HepG2 (cell line): ENCODE results near the gene SYNGR4. TPM values are rescaled to one million over a fixed set of nuclear protein-coding genes. Genes with fewer than 3 reads are reported as not detected.

Experiments used
- ARID2 ChIP-seq: sonication (generic); formaldehyde crosslinking; IDR thresholded peaks from 2 replicates; pipeline ENCODE4 v1.8.1; 2022; ENCODE audit warnings: mild to moderate bottlenecking, missing genetic modification reagents, borderline replicate concordance
- ATF5 ChIP-seq: sonication (generic); formaldehyde crosslinking; IDR thresholded peaks from 2 replicates; pipeline ENCODE4 v1.4.0; 2020; ENCODE audit warnings: mild to moderate bottlenecking, low read depth, missing genetic modification reagents
- BCL6 ChIP-seq: IDR thresholded peaks from 2 replicates; pipeline ENCODE4 v1.6.1; 2016; ENCODE audit warnings: missing genetic modification reagents, missing compliant biosample characterization
- CTCF ChIP-seq: sonication (generic); formaldehyde crosslinking; IDR thresholded peaks from 2 replicates; pipeline ENCODE4 v1.5.0; 2020; ENCODE audit warnings: mild to moderate bottlenecking, missing genetic modification reagents, moderate library complexity
- E2F2 ChIP-seq: sonication (generic); formaldehyde crosslinking; IDR thresholded peaks from 2 replicates; pipeline ENCODE4 v1.4.0; 2020; ENCODE audit warnings: missing genetic modification reagents, borderline replicate concordance
- GTF3A ChIP-seq: sonication (generic); formaldehyde crosslinking; conservative IDR thresholded peaks from 2 replicates; pipeline ENCODE4 v1.4.0; 2020; ENCODE audit warnings: mild to moderate bottlenecking, missing genetic modification reagents
- HDAC6 ChIP-seq: fragments of 200-600 bp; sonication (generic); IDR thresholded peaks from 2 replicates; pipeline ENCODE4 v1.7.0; 2017; ENCODE audit warnings: mild to moderate bottlenecking, antibody characterized with exemption, low read length, low read depth
- JUND ChIP-seq: sonication (generic); formaldehyde crosslinking; IDR thresholded peaks from 2 replicates; pipeline ENCODE4 v1.8.0; 2022; ENCODE audit warnings: mild to moderate bottlenecking, missing genetic modification reagents
- KDM1A ChIP-seq: IDR thresholded peaks from 2 replicates; pipeline ENCODE4 v1.6.1; 2016; ENCODE audit warnings: missing compliant biosample characterization
- KLF12 ChIP-seq: sonication (generic); formaldehyde crosslinking; IDR thresholded peaks from 2 replicates; pipeline ENCODE4 v1.4.0; 2020; ENCODE audit warnings: missing genetic modification reagents, borderline replicate concordance
- MXD4 ChIP-seq: IDR thresholded peaks from 2 replicates; pipeline ENCODE4 v1.6.1; 2016; ENCODE audit warnings: mild to moderate bottlenecking, missing biosample characterization, missing genetic modification reagents
- NFYC ChIP-seq: IDR thresholded peaks from 2 replicates; pipeline ENCODE4 v1.6.1; 2016; ENCODE audit warnings: missing genetic modification reagents, missing compliant biosample characterization
- RERE ChIP-seq: IDR thresholded peaks from 2 replicates; pipeline ENCODE4 v1.6.1; 2016; ENCODE audit warnings: low read depth, missing genetic modification reagents, missing compliant biosample characterization
- RFX3 ChIP-seq: IDR thresholded peaks from 2 replicates; pipeline ENCODE4 v1.6.1; 2016; ENCODE audit warnings: missing biosample characterization, missing genetic modification reagents
- SP2 ChIP-seq: sonication (generic); formaldehyde crosslinking; IDR thresholded peaks from 2 replicates; pipeline ENCODE4 v1.5.1; 2020; ENCODE audit warnings: mild to moderate bottlenecking, missing genetic modification reagents
- ZBTB3 ChIP-seq: sonication (generic); formaldehyde crosslinking; IDR thresholded peaks from 2 replicates; pipeline ENCODE4 v1.4.0; 2020; ENCODE audit warnings: low read depth, mild to moderate bottlenecking, moderate library complexity, missing genetic modification reagents, borderline replicate concordance
- ZNF530 ChIP-seq: sonication (generic); formaldehyde crosslinking; IDR thresholded peaks from 2 replicates; pipeline ENCODE4 v1.5.0; 2020; ENCODE audit warnings: low read depth, mild to moderate bottlenecking, missing genetic modification reagents
- ZNF766 ChIP-seq: sonication (generic); formaldehyde crosslinking; IDR thresholded peaks from 2 replicates; pipeline ENCODE4 v1.5.0; 2020; ENCODE audit warnings: missing genetic modification reagents, borderline replicate concordance
- ZNF773 ChIP-seq: sonication (generic); formaldehyde crosslinking; IDR thresholded peaks from 2 replicates; pipeline ENCODE4 v1.4.0; 2020; ENCODE audit warnings: missing genetic modification reagents, borderline replicate concordance
- ZSCAN31 ChIP-seq: sonication (generic); formaldehyde crosslinking; IDR thresholded peaks from 2 replicates; pipeline ENCODE4 v1.5.0; 2020; ENCODE audit warnings: low read depth, mild to moderate bottlenecking, missing genetic modification reagents
- polyA plus RNA-seq, 8 experiments: library from polyadenylated mRNA; depleted of rRNA in 3 of 8; stranded (reverse) in 7 of 8; unstranded in 1 of 8; fragments of >200 nt; fragmentation: Illumina TruSeq in 4 of 8; extraction: Trizol in 4 of 8; gene quantifications; 2 replicates each; pipeline versions ENCODE4 v1.2.1 to v1.2.3, GENCODE V29; 2011 to 2016; ENCODE audit warnings: low read depth in 4 of 8, missing spikeins in 1 of 8, mixed read lengths in 1 of 8; ENCODE audit not compliant: insufficient read depth in 1 of 8
- total RNA-seq, 5 experiments: library from RNA; depleted of rRNA; stranded (reverse); fragments of >200 nt; fragmentation: Illumina TruSeq; extraction: Trizol; gene quantifications; 2 replicates each; pipeline ENCODE4 v1.2.3, GENCODE V29; 2016; ENCODE audit warnings: low read depth in 1 of 5

The SYNGR4 gene
- total and polyA plus RNA-seq, 2 of the 13 experiments (the other 11 are each of a cell fraction or from before 2014, with no cell fraction given): not detected

GRCh38 chr19:48390188-48391099 lies 26.3 kb downstream of the SYNGR4 start (continued):
- TF ChIP-seq E2F2 (CRISPR knock-in tag) (no peak), BCL6 (CRISPR knock-in tag) (peak; percentile 56), ATF5 (CRISPR knock-in tag) (no peak), RFX3 (CRISPR knock-in tag) (no peak), NFYC (no peak), ZNF766 (CRISPR knock-in tag) (no peak), ARID2 (CRISPR knock-in tag) (no peak), JUND (CRISPR knock-in tag) (no peak; the same call in 1 of the 2 replicates), KDM1A (no peak), RERE (no peak), SP2 (CRISPR knock-in tag) (peak; percentile 57; the same call in 1 of the 2 replicates), GTF3A (CRISPR knock-in tag) (0 out of 2 replicates have a peak, but pooled peaks have one; percentile 32), HDAC6 (no peak), CTCF (CRISPR knock-in tag) (peak; percentile 77), MXD4 (CRISPR knock-in tag) (no peak), ZSCAN31 (CRISPR knock-in tag) (no peak), ZNF530 (CRISPR knock-in tag) (no peak), ZBTB3 (CRISPR knock-in tag) (0 out of 2 replicates have a peak, but pooled peaks have one; percentile 41), KLF12 (peak; percentile 63), ZNF773 (CRISPR knock-in tag) (0 out of 2 replicates have a peak, but pooled peaks have one; percentile 69)
